Cardiac fibroblast (primary cell): ENCODE results near the gene HOXA1.

Source experiments
- DNase-seq, 2 donors: peaks; one replicate each; pipeline versions ENCODE4 v3.0.0 to v3.0.0-alpha.2; 2010; ENCODE audit warnings: low read depth in 2 of 2
- H3K4me3 ChIP-seq, 2 donors: replicated peaks in 1 of 2; 1 replicate in 1 of 2; 2 replicates in 1 of 2; pipeline ENCODE4 v1.5.1; 2011; ENCODE audit warnings: low read depth in 2 of 2, low read length in 2 of 2, mild to moderate bottlenecking in 2 of 2, moderate library complexity in 1 of 2
- CTCF ChIP-seq: IDR thresholded peaks from one replicate; pipeline ENCODE4 v1.5.1; 2011; ENCODE audit warnings: low read depth, mild to moderate bottlenecking, low read length, inconsistent platforms

Gene HOXA1

GRCh38 chr7:27101957-27102580 is 6.3 kb upstream of the HOXA1 start:
- H3K4me3 ChIP-seq, result no peak overlapping the region
- TF ChIP-seq CTCF, result no peak
- no peak for DNase-seq

- TF ChIP-seq CTCF, result no peak
- DNase-seq, result no peak
- H3K4me3 ChIP-seq, result no peak overlapping the region
Measured at GRCh38 chr7:27101171-27101956, 5.6 kb upstream of the HOXA1 start.

- no peak for TF ChIP-seq CTCF
- no peak overlapping the region for H3K4me3 ChIP-seq
- DNase-seq, result no peak
Measured at GRCh38 chr7:27100694-27101170, 4.9 kb upstream of the HOXA1 start.

- no peak overlapping the region for H3K4me3 ChIP-seq
- TF ChIP-seq CTCF, result no peak
- no peak for DNase-seq
Measured at GRCh38 chr7:27099453-27100370, 3.9 kb upstream of the HOXA1 start.

GRCh38 chr7:27098578-27099451 is 3.0 kb upstream of the HOXA1 start:
- TF ChIP-seq CTCF, result no peak
- DNase-seq, result no peak
- peak overlapping the region in 1 of 2 donors; percentile 18 for H3K4me3 ChIP-seq
